Karpas-422 (cell line): ENCODE results near the gene VCX. TPM values are rescaled to one million over a fixed set of nuclear protein-coding genes. Genes with fewer than 3 reads are reported as not detected.

ENCODE experiments used
- DNase-seq: peaks from one replicate; pipeline ENCODE4 v3.0.0-alpha.2; 2015
- H2AFZ ChIP-seq: fragments of 200-600 bp; sonication (generic); 2 replicates; pipeline ENCODE4 v1.6.1; 2014; ENCODE audit warnings: antibody characterized with exemption, low read length, mixed read lengths
- H3K27ac ChIP-seq: fragments of 200-600 bp; sonication (generic); 2 replicates; pipeline ENCODE4 v1.5.1; 2014; ENCODE audit warnings: mild to moderate bottlenecking, low read length, moderate library complexity
- H3K27me3 ChIP-seq: fragments of 200-600 bp; sonication (generic); 2 replicates; pipeline ENCODE4 v1.6.1; 2014; ENCODE audit warnings: low read length, mixed read lengths
- H3K36me3 ChIP-seq: fragments of 200-600 bp; sonication (generic); 2 replicates; pipeline ENCODE4 v1.6.1; 2014; ENCODE audit warnings: low read length, mixed read lengths; ENCODE audit not compliant: insufficient read depth
- H3K4me1 ChIP-seq: fragments of 200-600 bp; sonication (generic); 2 replicates; pipeline ENCODE4 v1.6.1; 2014; ENCODE audit warnings: mild to moderate bottlenecking, low read length, mixed read lengths
- H3K4me2 ChIP-seq: fragments of 200-600 bp; sonication (generic); 2 replicates; pipeline ENCODE4 v1.6.1; 2014; ENCODE audit warnings: low read length, low read depth, mild to moderate bottlenecking; ENCODE audit not compliant: poor library complexity, severe bottlenecking
- H3K4me3 ChIP-seq: fragments of 200-600 bp; sonication (generic); 2 replicates; pipeline ENCODE4 v1.5.1; 2014; ENCODE audit warnings: mild to moderate bottlenecking, antibody characterized with exemption, low read length, mixed read lengths
- H3K79me2 ChIP-seq: fragments of 200-600 bp; sonication (generic); 2 replicates; pipeline ENCODE4 v1.6.1; 2014; ENCODE audit warnings: mild to moderate bottlenecking, low read length, mixed read lengths
- H3K9ac ChIP-seq: fragments of 200-600 bp; sonication (generic); 2 replicates; pipeline ENCODE4 v1.6.0; 2014; ENCODE audit warnings: low read length
- H3K9me2 ChIP-seq: fragments of 200-600 bp; sonication (generic), shearing (Covaris generic); replicated peaks from 2 replicates; pipeline ENCODE4 v1.6.0; 2014; ENCODE audit warnings: mild to moderate bottlenecking, low read length, moderate library complexity; ENCODE audit not compliant: insufficient read depth
- H3K9me3 ChIP-seq: fragments of 300-700, 200-600 bp; sonication (generic); 2 replicates; pipeline ENCODE4 v1.6.1; 2014; ENCODE audit warnings: low read length, mixed read lengths
- H4K20me1 ChIP-seq: fragments of 200-600 bp; sonication (generic); 2 replicates; pipeline ENCODE4 v1.6.1; 2014; ENCODE audit warnings: mild to moderate bottlenecking, antibody characterized with exemption, low read length, low read depth; ENCODE audit not compliant: insufficient read depth
- total RNA-seq: library from RNA; depleted of rRNA; stranded (reverse); fragments of >200 nt; shearing (Covaris generic); gene quantifications from 2 replicates; pipeline ENCODE4 v1.2.3, GENCODE V29; 2014; ENCODE audit warnings: low replicate concordance; rRNA removed

The VCX gene
- total RNA-seq, 1 experiment from 2014 or later, result not detected

GRCh38 chrX:7876957-7877356, 34.0 kb downstream of the VCX start:
- Histone ChIP-seq H3K36me3 (no peaks in the 10 kb centered on the region), H3K4me3 (no peak overlapping the region), H3K79me2 (no peaks in the 10 kb centered on the region), H4K20me1 (no peaks in the 10 kb centered on the region), H3K9ac (no peak overlapping the region), H3K27ac (no peak overlapping the region), H3K4me1 (no peaks in the 10 kb centered on the region), H2AFZ (no peak overlapping the region), H3K9me3 (no peaks in the 10 kb centered on the region), H3K9me2 (no peaks in the 10 kb centered on the region), H3K4me2 (no peak overlapping the region), H3K27me3 (no peaks in the 10 kb centered on the region)
- DNase-seq, result no peak

DNA sequence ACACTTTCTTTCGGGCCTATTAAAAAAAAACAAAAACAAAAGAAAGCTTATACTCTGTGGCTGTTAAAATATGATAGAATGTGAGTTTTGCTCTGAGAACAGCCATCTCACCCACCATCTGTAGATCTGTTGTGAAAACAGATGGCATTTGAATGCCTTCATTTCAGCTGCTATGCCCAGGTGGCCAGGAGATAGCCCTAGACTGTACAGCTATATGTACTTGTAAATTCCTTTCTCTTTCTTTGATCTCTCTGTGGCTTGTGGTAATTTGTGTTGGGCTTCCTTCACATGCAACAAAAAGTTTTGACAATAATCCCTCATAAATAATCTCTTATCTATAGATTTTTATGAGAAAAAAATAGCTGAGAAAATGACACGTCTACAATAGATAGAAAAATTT, 46.2 kb downstream of the VCX start:
- H3K4me1 ChIP-seq, result peaks cover 12% of the 10 kb centered on the region
- no peak overlapping the region for H3K4me2 ChIP-seq
- no peaks in the 10 kb centered on the region for H3K9me2 ChIP-seq
- no peak overlapping the region for H2AFZ ChIP-seq
- no peaks in the 10 kb centered on the region for H3K27me3 ChIP-seq
- no peak overlapping the region for H3K4me3 ChIP-seq
- H3K79me2 ChIP-seq, result no peaks in the 10 kb centered on the region
- no peaks in the 10 kb centered on the region for H3K36me3 ChIP-seq
- no peak overlapping the region for H3K27ac ChIP-seq
- no peaks in the 10 kb centered on the region for H3K9me3 ChIP-seq
- H3K9ac ChIP-seq, result no peak overlapping the region
- no peak for DNase-seq
- no peaks in the 10 kb centered on the region for H4K20me1 ChIP-seq

GRCh38 chrX:7889680-7890079, 46.7 kb downstream of the VCX start:
- DNase-seq, result no peak
- Histone ChIP-seq H3K9me2 (no peaks in the 10 kb centered on the region), H3K9me3 (no peaks in the 10 kb centered on the region), H3K27me3 (no peaks in the 10 kb centered on the region), H3K27ac (no peak overlapping the region), H3K36me3 (no peaks in the 10 kb centered on the region), H3K4me3 (no peak overlapping the region), H2AFZ (no peak overlapping the region), H3K4me2 (no peak overlapping the region), H3K9ac (no peak overlapping the region), H3K4me1 (peaks cover 12% of the 10 kb centered on the region), H4K20me1 (no peaks in the 10 kb centered on the region), H3K79me2 (no peaks in the 10 kb centered on the region)

DNA sequence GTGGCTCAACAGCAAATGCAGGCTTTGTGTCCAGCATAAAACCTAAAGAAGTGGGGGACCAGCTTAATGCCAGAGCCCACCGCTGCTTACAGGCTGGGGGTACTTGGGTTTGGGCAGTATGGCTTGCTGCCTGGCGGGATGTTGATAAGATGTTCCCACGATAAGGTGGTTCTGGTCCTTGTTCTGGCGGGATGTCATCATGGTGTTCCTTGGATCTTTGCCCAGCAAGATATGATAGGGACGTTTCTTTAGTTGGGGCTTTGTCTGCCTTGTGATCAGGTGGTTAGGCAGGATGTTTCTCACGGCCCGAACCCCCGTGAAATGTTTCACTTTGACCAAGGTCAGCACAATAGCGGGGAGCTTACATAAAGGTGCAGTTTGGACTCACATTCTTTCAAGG, 49.0 kb downstream of the VCX start:
- Histone ChIP-seq H3K4me3 (no peak overlapping the region), H3K9me2 (no peaks in the 10 kb centered on the region)

More for the DNA sequence above, 49.0 kb downstream of the VCX start:
- Histone ChIP-seq H3K4me2 (no peak overlapping the region), H4K20me1 (no peaks in the 10 kb centered on the region), H3K9me3 (no peaks in the 10 kb centered on the region), H2AFZ (no peak overlapping the region), H3K79me2 (no peaks in the 10 kb centered on the region), H3K4me1 (peaks cover 12% of the 10 kb centered on the region), H3K9ac (no peak overlapping the region), H3K27ac (no peak overlapping the region), H3K36me3 (no peaks in the 10 kb centered on the region), H3K27me3 (no peaks in the 10 kb centered on the region)
- DNase-seq, result no peak

Other genes with a start within 250 kb of the VCX start
- 32.9 and 54.9 TPM in 2 replicates for gene PNPLA4, start 84.2 kb downstream of the VCX start, total RNA-seq